Activated T-cell treated with anti-CD3 and anti-CD28 coated beads for 24 hours (primary cell): ENCODE measurements around the gene ZNF778.
"Not testable (repeated sequence)": the region's sequence is repeated elsewhere in the genome, so short reads cannot be mapped to it uniquely, and the experiment has no call there.

ENCODE experiments used
- DNase-seq: peaks from one replicate; pipeline ENCODE4 v3.0.0-alpha.2; 2020; ENCODE audit warnings: low read depth

ZNF778 gene

GRCh38 chr16:89183463-89183862 is 34.0 kb upstream of the ZNF778 start:
- DNase-seq: no peak

DNA sequence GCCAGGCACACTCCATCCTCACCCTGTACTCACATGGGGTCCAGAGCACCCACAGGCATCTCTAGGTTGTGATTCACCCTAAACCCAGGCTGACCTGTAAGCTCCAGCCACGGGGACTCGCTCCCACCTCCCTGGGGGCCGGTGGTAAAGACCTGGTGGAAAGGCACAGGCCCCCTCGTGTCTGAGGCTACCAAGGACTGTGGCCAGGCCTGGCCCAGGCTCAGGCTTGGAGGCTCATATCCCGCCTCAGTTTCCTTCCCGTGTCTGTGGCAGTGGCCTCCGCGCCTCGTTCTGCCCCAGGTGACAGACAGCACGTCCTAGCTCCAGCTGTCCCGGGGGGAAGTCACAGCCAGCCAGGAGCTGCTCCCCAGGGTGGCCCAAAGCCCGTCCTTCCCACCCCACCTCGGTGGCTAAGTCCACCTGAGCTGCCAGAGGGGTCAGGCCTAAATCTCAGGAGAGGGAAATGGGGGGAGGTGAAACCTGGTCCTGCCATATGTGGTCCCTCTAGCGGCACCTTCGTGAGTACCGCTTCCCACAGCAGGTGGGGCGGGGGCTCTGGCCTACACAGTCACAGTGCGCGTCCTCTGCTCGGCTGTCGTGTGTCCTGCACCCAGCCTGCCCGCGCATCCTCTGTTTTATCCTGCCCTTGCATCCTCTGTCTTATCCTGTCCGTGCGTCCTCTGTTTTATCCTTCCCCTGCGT is 33.4 kb upstream of the ZNF778 start:
- no peak for DNase-seq

GRCh38 chr16:89184677-89184932 is 32.9 kb upstream of the ZNF778 start:
- no peak for DNase-seq

DNA sequence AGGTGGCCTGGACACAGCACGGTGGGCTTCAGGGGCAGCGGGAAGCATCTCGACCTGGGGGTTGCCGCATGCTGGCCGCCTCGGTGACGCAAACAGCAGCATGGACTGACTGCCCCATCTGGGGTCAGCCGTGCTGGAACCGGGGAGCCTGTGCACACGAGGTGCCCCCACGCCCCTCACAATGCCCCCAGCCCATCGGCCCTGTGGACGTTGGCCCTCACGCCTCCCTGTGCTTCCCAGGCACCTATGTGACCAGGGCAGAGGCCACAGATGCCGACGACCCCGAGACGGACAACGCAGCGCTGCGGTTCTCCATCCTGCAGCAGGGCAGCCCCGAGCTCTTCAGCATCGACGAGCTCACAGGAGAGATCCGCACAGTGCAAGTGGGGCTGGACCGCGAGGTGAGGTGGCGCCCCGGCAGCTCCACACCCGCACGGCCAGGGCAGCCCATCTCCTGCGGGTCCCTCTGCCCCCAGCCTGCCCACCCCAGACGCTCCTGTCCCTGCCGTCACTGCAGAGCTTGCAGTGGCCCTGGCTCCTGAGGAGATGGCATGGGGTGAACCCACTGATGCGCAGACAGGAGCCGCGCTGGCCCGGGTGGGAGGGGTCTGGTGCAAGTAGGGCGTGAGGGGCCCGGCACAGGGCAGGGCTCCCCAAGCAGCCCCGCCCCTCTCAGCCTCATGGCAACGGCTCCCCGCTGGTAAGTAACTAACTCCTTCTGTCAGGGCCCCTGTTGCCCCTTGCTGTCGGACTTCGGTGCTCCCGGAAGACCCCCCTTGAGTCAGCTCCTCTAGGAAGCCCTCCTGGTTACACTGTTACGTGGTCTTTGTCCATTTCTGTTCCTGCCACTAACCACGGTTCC is 32.3 kb upstream of the ZNF778 start:
- DNase-seq: no peak

GRCh38 chr16:89185887-89186592 is 31.5 kb upstream of the ZNF778 start:
- not testable (repeated sequence) for DNase-seq

GRCh38 chr16:89186593-89187031 is 30.9 kb upstream of the ZNF778 start:
- not testable (repeated sequence) for DNase-seq

DNA sequence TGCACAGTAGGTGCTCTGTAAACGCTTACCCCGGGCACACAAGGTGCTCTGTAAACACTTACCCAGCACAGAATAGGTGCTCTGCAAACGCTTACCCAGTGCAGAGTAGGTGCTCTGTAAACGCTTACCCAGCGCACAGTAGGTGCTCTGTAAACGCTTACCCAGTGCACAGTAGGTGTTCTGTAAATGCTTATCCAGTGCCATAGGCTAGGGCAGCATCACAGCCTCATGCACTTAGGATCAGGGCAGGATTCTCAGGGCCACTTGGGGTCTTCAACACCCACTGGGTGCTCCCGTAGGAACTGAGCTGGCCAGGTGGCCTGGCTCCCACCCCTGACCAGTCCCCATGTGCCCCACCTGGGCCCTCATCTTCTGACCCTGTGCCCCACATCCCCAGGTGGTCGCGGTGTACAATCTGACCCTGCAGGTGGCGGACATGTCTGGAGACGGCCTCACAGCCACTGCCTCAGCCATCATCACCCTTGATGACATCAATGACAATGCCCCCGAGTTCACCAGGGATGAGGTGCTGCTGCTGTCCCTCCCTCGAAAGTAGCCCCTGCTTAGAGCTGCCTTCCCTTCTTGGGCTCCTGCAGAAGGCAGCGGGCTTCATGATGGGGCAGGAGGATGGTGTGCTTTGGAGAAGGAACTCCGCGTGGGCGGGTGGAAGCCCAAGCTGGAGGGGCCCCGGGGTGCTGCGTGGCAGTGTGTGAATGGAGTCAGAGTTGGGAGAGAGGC is 30.3 kb upstream of the ZNF778 start:
- no peak for DNase-seq

DNA sequence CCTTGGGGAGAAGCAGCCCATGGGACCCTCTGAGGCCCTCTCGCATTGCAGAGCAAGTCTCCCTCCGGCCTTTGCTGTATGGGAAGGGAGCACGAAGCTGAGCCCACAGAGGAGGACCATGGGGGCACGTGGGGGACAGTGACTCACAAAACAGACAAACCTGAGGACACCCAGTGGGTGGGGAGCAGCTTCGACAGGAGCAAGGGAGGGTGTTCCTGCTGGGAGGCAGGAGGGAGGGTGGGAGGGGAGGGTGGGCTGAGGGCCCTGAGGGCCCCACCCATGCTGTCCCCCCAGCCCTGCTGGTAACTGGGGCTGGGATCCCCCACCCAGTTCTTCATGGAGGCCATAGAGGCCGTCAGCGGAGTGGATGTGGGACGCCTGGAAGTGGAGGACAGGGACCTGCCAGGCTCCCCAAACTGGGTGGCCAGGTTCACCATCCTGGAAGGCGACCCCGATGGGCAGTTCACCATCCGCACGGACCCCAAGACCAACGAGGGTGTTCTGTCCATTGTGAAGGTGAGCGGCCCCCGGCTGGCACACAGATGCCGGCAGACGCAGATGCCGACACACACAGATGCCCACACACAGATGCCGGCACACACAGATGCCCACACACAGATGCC is 29.6 kb upstream of the ZNF778 start:
- DNase-seq: no peak

DNA sequence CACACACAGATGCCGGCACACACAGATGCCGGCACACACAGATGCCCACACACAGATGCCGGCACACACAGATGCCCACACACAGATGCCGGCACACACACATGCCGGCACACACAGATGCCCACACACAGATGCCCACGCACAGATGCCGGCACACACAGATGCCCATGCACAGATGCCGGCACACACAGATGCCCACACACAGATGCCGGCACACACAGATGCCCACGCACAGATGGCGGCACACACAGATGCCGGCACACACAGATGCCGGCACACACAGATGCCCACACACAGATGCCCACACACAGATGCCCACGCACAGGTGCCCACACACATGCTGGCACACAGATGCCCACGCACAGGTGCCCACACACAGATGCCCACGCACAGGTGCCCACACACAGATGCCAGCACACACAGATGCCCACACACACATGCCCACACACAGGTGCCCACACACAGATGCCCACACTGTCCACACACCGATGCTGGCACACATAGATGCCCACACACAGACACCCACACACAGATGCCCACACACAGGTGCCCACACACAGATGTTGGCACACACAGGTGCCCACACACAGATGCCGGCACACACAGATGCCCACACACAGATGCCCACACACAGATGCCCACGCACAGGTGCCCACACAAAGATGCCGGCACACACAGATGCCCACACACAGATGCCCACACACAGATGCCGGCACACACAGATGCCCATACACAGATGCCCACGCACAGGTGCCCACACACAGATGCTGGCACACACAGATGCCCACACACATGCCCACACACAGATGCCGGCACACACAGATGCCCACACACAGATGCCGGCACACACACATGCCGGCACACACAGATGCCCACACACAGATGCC is 28.8 kb upstream of the ZNF778 start:
- not testable (repeated sequence) for DNase-seq

- DNase-seq: no peak
Measured at GRCh38 chr16:89189358-89190025, 28.0 kb upstream of the ZNF778 start.

DNA sequence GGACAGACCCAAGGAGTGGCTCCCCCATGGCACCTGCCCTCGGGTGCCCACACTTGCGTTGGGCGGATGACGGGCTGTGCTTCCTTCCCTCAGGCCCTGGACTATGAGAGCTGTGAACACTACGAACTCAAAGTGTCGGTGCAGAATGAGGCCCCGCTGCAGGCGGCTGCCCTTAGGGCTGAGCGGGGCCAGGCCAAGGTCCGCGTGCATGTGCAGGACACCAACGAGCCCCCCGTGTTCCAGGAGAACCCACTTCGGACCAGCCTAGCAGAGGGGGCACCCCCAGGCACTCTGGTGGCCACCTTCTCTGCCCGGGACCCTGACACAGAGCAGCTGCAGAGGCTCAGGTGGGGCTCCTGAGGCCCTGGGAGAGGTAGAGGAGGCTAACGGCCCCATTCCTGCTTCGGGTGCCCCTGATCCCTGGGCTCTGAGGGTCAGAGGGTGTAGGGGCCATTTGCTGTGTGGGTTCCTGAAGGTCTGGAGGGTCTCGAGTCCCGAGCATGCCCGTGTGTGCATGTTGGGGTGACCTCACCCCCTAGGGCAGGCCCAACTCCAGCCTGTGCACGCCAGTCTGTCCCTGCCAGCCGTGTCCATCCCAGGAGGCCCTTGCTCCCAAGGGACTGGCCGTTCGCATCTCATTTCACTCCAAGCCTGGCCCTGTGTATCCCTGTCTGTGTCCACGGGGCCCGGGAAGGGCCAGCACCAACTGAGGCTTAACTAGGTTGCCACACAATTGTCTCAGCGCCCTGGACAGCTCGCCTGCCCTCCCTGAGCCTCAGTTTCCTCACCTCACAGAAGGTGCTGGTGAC is 27.1 kb upstream of the ZNF778 start:
- DNase-seq: no peak

GRCh38 chr16:89191033-89191900 is 26.2 kb upstream of the ZNF778 start:
- no peak for DNase-seq

GRCh38 chr16:89191901-89192185 is 25.7 kb upstream of the ZNF778 start:
- DNase-seq: no peak

GRCh38 chr16:89192186-89192955 is 25.1 kb upstream of the ZNF778 start:
- peak; percentile 56 for DNase-seq

DNA sequence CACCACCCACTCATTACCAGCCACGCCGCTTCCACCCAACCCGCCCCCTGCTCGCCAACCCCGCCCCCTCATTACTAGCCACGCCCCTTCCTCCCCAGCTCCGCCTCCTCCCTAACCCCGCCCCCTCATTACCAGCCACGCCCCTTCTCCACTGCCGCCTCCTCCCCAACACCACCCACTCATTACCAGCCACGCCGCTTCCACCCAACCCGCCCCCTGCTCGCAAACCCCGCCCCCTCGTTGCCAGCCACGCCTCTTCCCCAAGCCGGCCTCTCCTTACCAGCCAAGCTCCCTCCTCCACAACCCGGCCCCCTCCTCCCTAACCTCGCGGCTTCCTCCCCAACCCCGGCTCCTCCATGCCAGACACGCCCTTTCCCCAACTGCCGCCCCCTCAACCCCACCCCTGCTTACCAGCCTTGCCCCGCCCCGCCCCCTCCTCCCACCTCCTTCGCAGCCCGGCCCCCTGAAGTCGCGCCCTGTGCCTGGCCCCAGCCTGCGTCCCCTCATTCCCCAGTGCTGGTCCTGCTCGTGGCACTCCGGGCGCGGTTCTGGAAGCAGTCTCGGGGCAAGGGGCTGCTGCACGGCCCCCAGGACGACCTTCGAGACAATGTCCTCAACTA is 24.4 kb upstream of the ZNF778 start:
- DNase-seq: peak; percentile 44

DNA sequence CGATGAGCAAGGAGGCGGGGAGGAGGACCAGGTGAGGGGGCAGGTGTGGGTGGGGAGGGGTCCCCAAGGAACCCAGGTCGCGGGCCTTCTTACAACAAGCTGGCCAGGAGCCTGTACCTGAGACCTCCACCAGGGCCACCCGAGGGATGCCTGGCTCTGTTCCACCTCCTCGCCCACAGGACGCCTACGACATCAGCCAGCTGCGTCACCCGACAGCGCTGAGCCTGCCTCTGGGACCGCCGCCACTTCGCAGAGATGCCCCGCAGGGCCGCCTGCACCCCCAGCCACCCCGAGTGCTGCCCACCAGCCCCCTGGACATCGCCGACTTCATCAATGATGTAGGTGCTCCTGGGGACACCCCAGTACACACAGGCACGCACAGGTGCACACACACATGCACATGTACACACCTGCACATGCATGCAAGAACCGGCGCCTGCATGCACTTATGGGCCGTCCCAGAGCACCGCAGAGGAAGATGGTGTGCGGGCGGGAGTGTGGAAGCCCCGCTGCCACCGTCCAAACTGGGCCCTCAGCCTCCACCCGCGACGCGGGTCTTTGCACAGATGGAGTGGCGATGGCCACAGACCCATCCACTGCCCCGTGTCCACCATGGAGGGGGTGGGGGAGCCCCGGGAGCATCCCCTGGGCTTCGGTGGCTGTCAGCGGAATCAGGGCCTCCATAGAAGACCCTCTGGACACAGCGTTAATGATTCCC is 23.8 kb upstream of the ZNF778 start:
- no peak for DNase-seq
